Mesendoderm (in vitro differentiated cells): Measurements from ENCODE around the gene CETP.

Experiments used
- DNase-seq: peaks from one replicate; pipeline ENCODE4 v3.0.0; 2013
- H2AK5ac ChIP-seq: 2 replicates; pipeline ENCODE4 v1.6.1; 2013; ENCODE audit warnings: low read length, inconsistent platforms
- H2BK120ac ChIP-seq: 2 replicates; pipeline ENCODE4 v1.6.1; 2013; ENCODE audit warnings: low read depth, mild to moderate bottlenecking, low read length, moderate library complexity, mixed read lengths
- H2BK15ac ChIP-seq: replicated peaks from 2 replicates; pipeline ENCODE4 v1.6.1; 2013; ENCODE audit warnings: low read depth, mild to moderate bottlenecking, moderate library complexity
- H2BK5ac ChIP-seq: 2 replicates; pipeline ENCODE4 v1.6.1; 2013; ENCODE audit warnings: low read length, inconsistent platforms
- H3K18ac ChIP-seq: 2 replicates; pipeline ENCODE4 v1.6.1; 2013; ENCODE audit warnings: mild to moderate bottlenecking, low read length, mixed read lengths
- H3K23ac ChIP-seq: one replicate; pipeline ENCODE4 v1.6.1; 2013; ENCODE audit warnings: low read length
- H3K27ac ChIP-seq: 2 replicates; pipeline ENCODE4 v1.5.1; 2013; ENCODE audit warnings: low read depth, mild to moderate bottlenecking, inconsistent platforms, low read length, moderate library complexity
- H3K27me3 ChIP-seq: 2 replicates; pipeline ENCODE4 v1.6.1; 2013; ENCODE audit warnings: low read length, control low read depth, mild to moderate bottlenecking, inconsistent platforms; ENCODE audit not compliant: insufficient read depth, poor library complexity
- H3K36me3 ChIP-seq: 2 replicates; pipeline ENCODE4 v1.6.1; 2013; ENCODE audit warnings: low read length, inconsistent platforms; ENCODE audit not compliant: control insufficient read depth, insufficient read depth
- H3K4ac ChIP-seq: one replicate; pipeline ENCODE4 v1.6.1; 2013; ENCODE audit warnings: low read depth, mild to moderate bottlenecking, low read length, moderate library complexity
- H3K4me1 ChIP-seq: 2 replicates; pipeline ENCODE4 v1.6.1; 2013; ENCODE audit warnings: low read depth, low read length, inconsistent platforms; ENCODE audit not compliant: control insufficient read depth
- H3K4me2 ChIP-seq: 2 replicates; pipeline ENCODE4 v1.6.1; 2013; ENCODE audit warnings: low read length
- H3K4me3 ChIP-seq: 2 replicates; pipeline ENCODE4 v1.5.1; 2013; ENCODE audit warnings: mild to moderate bottlenecking, low read length
- H3K56ac ChIP-seq: one replicate; pipeline ENCODE4 v1.6.1; 2013; ENCODE audit warnings: low read length
- H3K79me1 ChIP-seq: 2 replicates; pipeline ENCODE4 v1.6.1; 2013; ENCODE audit warnings: low read length, inconsistent platforms
- H3K79me2 ChIP-seq: 2 replicates; pipeline ENCODE4 v1.6.1; 2013; ENCODE audit warnings: mild to moderate bottlenecking, low read length; ENCODE audit not compliant: control insufficient read depth, insufficient read depth
- H3K9ac ChIP-seq: 2 replicates; pipeline ENCODE4 v1.6.1; 2013; ENCODE audit warnings: low read length, inconsistent platforms
- H4K5ac ChIP-seq: one replicate; pipeline ENCODE4 v1.6.1; 2013; ENCODE audit warnings: low read length
- H4K8ac ChIP-seq: one replicate; pipeline ENCODE4 v1.6.1; 2013; ENCODE audit warnings: low read depth, mild to moderate bottlenecking, control low read depth, low read length, moderate library complexity
- WGBS: extraction: QIAGEN DNeasy Blood & Tissue Kit; methylation state at CpG from one replicate; pipeline ENCODE4 v1.1.7; 2013; ENCODE audit warnings: low lambda C conversion rate, missing lambda C conversion rate; ENCODE audit not compliant: insufficient coverage; ENCODE audit errors: extremely low coverage; 5-methylcytosine and 5-hydroxymethylcytosine counted together

Gene CETP

GRCh38 chr16:57016831-57017230 lies 55.1 kb downstream of the CETP start:
- no peak overlapping the region for H3K9ac ChIP-seq
- no peak overlapping the region for H2BK15ac ChIP-seq
- no peaks in the 10 kb centered on the region for H3K79me2 ChIP-seq
- no peak overlapping the region for H3K4me2 ChIP-seq
- H3K56ac ChIP-seq = no peak overlapping the region
- no peak overlapping the region for H3K4ac ChIP-seq
- H4K5ac ChIP-seq = no peak overlapping the region
- H3K23ac ChIP-seq = no peak overlapping the region
- no peak overlapping the region for H2BK5ac ChIP-seq
- DNase-seq = no peak
- H2AK5ac ChIP-seq = no peak overlapping the region
- H3K18ac ChIP-seq = no peak overlapping the region
- no peak overlapping the region for H2BK120ac ChIP-seq
- H3K4me1 ChIP-seq = no peaks in the 10 kb centered on the region
- H3K4me3 ChIP-seq = no peak overlapping the region
- no peaks in the 10 kb centered on the region for H3K79me1 ChIP-seq
- H3K27ac ChIP-seq = no peak overlapping the region
- H3K27me3 ChIP-seq = no peaks in the 10 kb centered on the region
- no peaks in the 10 kb centered on the region for H3K36me3 ChIP-seq
- no CpG with 5 or more reads among the region's 6 CpGs for WGBS
- H4K8ac ChIP-seq = no peak overlapping the region

- H3K4me1 ChIP-seq = no peaks in the 10 kb centered on the region
- no peak overlapping the region for H3K18ac ChIP-seq
- no peaks in the 10 kb centered on the region for H3K79me1 ChIP-seq
- no peaks in the 10 kb centered on the region for H3K79me2 ChIP-seq
- H3K36me3 ChIP-seq = no peaks in the 10 kb centered on the region
- no peaks in the 10 kb centered on the region for H3K27me3 ChIP-seq
- H3K4me3 ChIP-seq = no peak overlapping the region
- H3K27ac ChIP-seq = no peak overlapping the region
- H3K9ac ChIP-seq = no peak overlapping the region
- WGBS = no CpG with 5 or more reads among the region's 1 CpG
- no peak overlapping the region for H4K5ac ChIP-seq
- no peak overlapping the region for H2BK5ac ChIP-seq
- H2BK15ac ChIP-seq = no peak overlapping the region
- no peak overlapping the region for H4K8ac ChIP-seq
- no peak overlapping the region for H3K23ac ChIP-seq
- H2AK5ac ChIP-seq = no peak overlapping the region
- DNase-seq = no peak
- H3K56ac ChIP-seq = no peak overlapping the region
- H3K4me2 ChIP-seq = no peak overlapping the region
- no peak overlapping the region for H3K4ac ChIP-seq
- H2BK120ac ChIP-seq = no peak overlapping the region
Observed at GRCh38 chr16:57017251-57017650, 55.5 kb downstream of the CETP start.

GRCh38 chr16:57019746-57020145 lies 58.0 kb downstream of the CETP start:
- no peak overlapping the region for H3K4me3 ChIP-seq
- no CpG with 5 or more reads among the region's 2 CpGs for WGBS

GRCh38 chr16:57020651-57021050 lies 58.9 kb downstream of the CETP start:
- H3K9ac ChIP-seq = no peak overlapping the region
- H3K4me2 ChIP-seq = no peak overlapping the region
- no peak overlapping the region for H3K4ac ChIP-seq
- no peaks in the 10 kb centered on the region for H3K79me1 ChIP-seq
- whole genome bisulfite sequencing = no CpG with 5 or more reads among the region's 8 CpGs
- DNase-seq = no peak
- no peaks in the 10 kb centered on the region for H3K27me3 ChIP-seq
- no peak overlapping the region for H2AK5ac ChIP-seq
- H3K23ac ChIP-seq = no peak overlapping the region
- H3K36me3 ChIP-seq = no peaks in the 10 kb centered on the region
- no peaks in the 10 kb centered on the region for H3K4me1 ChIP-seq
- H3K18ac ChIP-seq = no peak overlapping the region
- H2BK15ac ChIP-seq = no peak overlapping the region
- no peak overlapping the region for H2BK120ac ChIP-seq
- no peak overlapping the region for H3K56ac ChIP-seq
- no peak overlapping the region for H4K5ac ChIP-seq
- no peak overlapping the region for H3K4me3 ChIP-seq
- no peaks in the 10 kb centered on the region for H3K79me2 ChIP-seq
- no peak overlapping the region for H4K8ac ChIP-seq
- no peak overlapping the region for H3K27ac ChIP-seq
- H2BK5ac ChIP-seq = no peak overlapping the region

More at GRCh38 chr16:57019746-57020145, 58.0 kb downstream of the CETP start:
- no peaks in the 10 kb centered on the region for H3K79me2 ChIP-seq
- H2BK5ac ChIP-seq = no peak overlapping the region
- H4K5ac ChIP-seq = no peak overlapping the region
- H3K27ac ChIP-seq = no peak overlapping the region
- H4K8ac ChIP-seq = no peak overlapping the region
- H3K4me1 ChIP-seq = no peaks in the 10 kb centered on the region
- H3K79me1 ChIP-seq = no peaks in the 10 kb centered on the region
- no peak overlapping the region for H3K4me2 ChIP-seq
- H3K18ac ChIP-seq = no peak overlapping the region
- no peak overlapping the region for H3K23ac ChIP-seq
- H2AK5ac ChIP-seq = no peak overlapping the region
- no peak overlapping the region for H2BK120ac ChIP-seq
- DNase-seq = no peak
- H2BK15ac ChIP-seq = no peak overlapping the region
- no peak overlapping the region for H3K9ac ChIP-seq
- H3K4ac ChIP-seq = no peak overlapping the region
- no peaks in the 10 kb centered on the region for H3K36me3 ChIP-seq
- no peaks in the 10 kb centered on the region for H3K27me3 ChIP-seq
- H3K56ac ChIP-seq = no peak overlapping the region

GRCh38 chr16:57021757-57022156 lies 60.0 kb downstream of the CETP start:
- Histone ChIP-seq H2AK5ac (no peak overlapping the region), H3K4me1 (no peaks in the 10 kb centered on the region), H3K79me1 (no peaks in the 10 kb centered on the region), H3K4me3 (no peak overlapping the region), H3K18ac (no peak overlapping the region), H3K4me2 (no peak overlapping the region), H3K27ac (no peak overlapping the region), H2BK15ac (no peak overlapping the region), H3K23ac (no peak overlapping the region), H3K9ac (no peak overlapping the region), H3K36me3 (no peaks in the 10 kb centered on the region), H3K79me2 (no peaks in the 10 kb centered on the region), H2BK120ac (no peak overlapping the region), H3K27me3 (no peaks in the 10 kb centered on the region), H4K5ac (no peak overlapping the region), H3K4ac (no peak overlapping the region), H4K8ac (no peak overlapping the region), H2BK5ac (no peak overlapping the region), H3K56ac (no peak overlapping the region)
- no peak for DNase-seq
- WGBS = no CpG with 5 or more reads among the region's 6 CpGs

GRCh38 chr16:57022445-57022844 lies 60.7 kb downstream of the CETP start:
- no peak overlapping the region for H3K56ac ChIP-seq
- WGBS = no CpG with 5 or more reads among the region's 7 CpGs
- H3K4ac ChIP-seq = no peak overlapping the region
- no peak overlapping the region for H3K9ac ChIP-seq
- no peaks in the 10 kb centered on the region for H3K4me1 ChIP-seq
- no peak overlapping the region for H3K4me2 ChIP-seq
- no peak overlapping the region for H2AK5ac ChIP-seq
- H2BK5ac ChIP-seq = no peak overlapping the region
- H3K4me3 ChIP-seq = no peak overlapping the region
- DNase-seq = no peak
- no peaks in the 10 kb centered on the region for H3K79me1 ChIP-seq
- H3K18ac ChIP-seq = no peak overlapping the region
- no peak overlapping the region for H3K27ac ChIP-seq
- H4K5ac ChIP-seq = no peak overlapping the region
- H3K79me2 ChIP-seq = no peaks in the 10 kb centered on the region
- H3K36me3 ChIP-seq = no peaks in the 10 kb centered on the region
- H3K23ac ChIP-seq = no peak overlapping the region
- H3K27me3 ChIP-seq = no peaks in the 10 kb centered on the region
- no peak overlapping the region for H4K8ac ChIP-seq
- H2BK15ac ChIP-seq = no peak overlapping the region
- no peak overlapping the region for H2BK120ac ChIP-seq
